ENCODE measurements around the gene GJA3. TPM values are rescaled to one million over a fixed set of nuclear protein-coding genes. Genes with fewer than 3 reads are reported as not detected.

GJA3 gene
- total RNA-seq, 2 experiments from 2014 or later: not detected

GRCh38 chr13:20190481-20191310 lies 29.8 kb upstream of the GJA3 start:
- Mint-ChIP-seq H3K27me3 (peaks cover 40% of the 10 kb centered on the region), H3K9me3 (no peaks in the 10 kb centered on the region), H3K36me3 (ENCODE audit: low read depth) (no peaks in the 10 kb centered on the region), H3K4me1 (ENCODE audit: low read depth) (peaks cover 20% of the 10 kb centered on the region), H3K27ac (no peak overlapping the region), H3K4me3 (peak overlapping the region; percentile 42)
- Histone ChIP-seq H3K36me3 (ENCODE audit: insufficient read depth, low read length) (no peaks in the 10 kb centered on the region), H3K4me3 (ENCODE audit: low read length) (no peak overlapping the region), H3K27ac (ENCODE audit: low read depth in 1 of 2, low read length in 2 of 2) (no peak overlapping the region), H3K27me3 (ENCODE audit: control insufficient read depth in 1 of 2, insufficient read depth in 2 of 2, low read length in 2 of 2) (peaks cover 37 to 51% of the 10 kb centered on the region in 2 experiments), H3K4me1 (ENCODE audit: insufficient read depth, low read length) (peaks cover 28% of the 10 kb centered on the region), H3K9me3 (ENCODE audit: control insufficient read depth in 1 of 2, insufficient read depth in 1 of 2, low read length in 2 of 2) (peaks cover 0 to 17% of the 10 kb centered on the region in 2 experiments)
- ChIA-PET CTCF (interaction anchor here (1.3 kb wide), 1 partner anchor 9 kb away, joined by 3 read pairs; no protein-coding TSS in a partner anchor), POLR2A (interaction anchor here (1.7 kb wide), 1 partner anchor 285 kb away, joined by 7 read pairs; no protein-coding TSS in a partner anchor)
- intact Hi-C loops (cut with DNase I, micrococcal nuclease): loop anchor here (5.0 to 10.0 kb wide), 4 partner anchors 514 to 737 kb away; partner anchors contain the start of gene IL17D (in 1 of the 2)
- no peak for TF ChIP-seq CTCF (IDR thresholded peaks at IDR 0.05)
- ATAC-seq (ENCODE audit: poor library complexity): no peak
- DNase-seq: no peak

DNA sequence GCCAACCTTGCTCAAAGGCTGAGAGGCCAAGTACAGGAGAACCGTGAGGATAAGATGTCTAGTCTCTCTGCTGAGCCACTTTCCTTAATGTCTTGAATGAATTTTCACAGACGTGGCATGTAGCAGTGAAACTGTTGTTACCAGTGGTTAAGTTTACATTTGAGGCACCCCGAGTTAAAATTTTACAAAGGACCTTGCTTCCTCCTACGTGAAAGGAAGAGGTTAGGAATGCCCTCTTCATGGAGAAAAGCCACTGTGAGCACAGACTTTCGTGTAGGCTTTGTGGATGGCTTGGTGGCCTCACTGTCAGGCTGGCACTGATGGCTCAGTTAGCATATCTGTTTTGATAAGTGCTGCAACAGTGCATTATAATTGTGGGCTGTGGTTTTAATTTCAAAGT lies 29.2 kb upstream of the GJA3 start:
- H3K4me3 ChIP-seq (ENCODE audit: low read length): no peak overlapping the region
- H3K27ac ChIP-seq (ENCODE audit: low read depth in 1 of 2, low read length in 2 of 2): no peak overlapping the region
- Mint-ChIP-seq H3K27me3 (peaks cover 34% of the 10 kb centered on the region), H3K36me3 (ENCODE audit: low read depth) (no peaks in the 10 kb centered on the region), H3K9me3 (no peaks in the 10 kb centered on the region), H3K4me1 (ENCODE audit: low read depth) (peaks cover 20% of the 10 kb centered on the region), H3K27ac (no peak overlapping the region), H3K4me3 (no peak overlapping the region)
- POLR2A ChIA-PET: no interaction called here
- peaks cover 0 to 17% of the 10 kb centered on the region in 2 experiments for H3K9me3 ChIP-seq (ENCODE audit: control insufficient read depth in 1 of 2, insufficient read depth in 1 of 2, low read length in 2 of 2)
- no peak for TF ChIP-seq CTCF (IDR thresholded peaks at IDR 0.05)
- CTCF ChIA-PET: no interaction called here
- DNase-seq (no peak), ATAC-seq (ENCODE audit: poor library complexity) (no peak)
- intact Hi-C loops (cut with DNase I, micrococcal nuclease): loop anchor here (5.0 to 10.0 kb wide), 4 partner anchors 515 to 737 kb away; partner anchors contain the start of gene IL17D (in 1 of the 2)
- H3K4me1 ChIP-seq (ENCODE audit: insufficient read depth, low read length): peaks cover 28% of the 10 kb centered on the region
- peaks cover 31 to 44% of the 10 kb centered on the region in 2 experiments for H3K27me3 ChIP-seq (ENCODE audit: control insufficient read depth in 1 of 2, insufficient read depth in 2 of 2, low read length in 2 of 2)
- H3K36me3 ChIP-seq (ENCODE audit: insufficient read depth, low read length): no peaks in the 10 kb centered on the region

DNA sequence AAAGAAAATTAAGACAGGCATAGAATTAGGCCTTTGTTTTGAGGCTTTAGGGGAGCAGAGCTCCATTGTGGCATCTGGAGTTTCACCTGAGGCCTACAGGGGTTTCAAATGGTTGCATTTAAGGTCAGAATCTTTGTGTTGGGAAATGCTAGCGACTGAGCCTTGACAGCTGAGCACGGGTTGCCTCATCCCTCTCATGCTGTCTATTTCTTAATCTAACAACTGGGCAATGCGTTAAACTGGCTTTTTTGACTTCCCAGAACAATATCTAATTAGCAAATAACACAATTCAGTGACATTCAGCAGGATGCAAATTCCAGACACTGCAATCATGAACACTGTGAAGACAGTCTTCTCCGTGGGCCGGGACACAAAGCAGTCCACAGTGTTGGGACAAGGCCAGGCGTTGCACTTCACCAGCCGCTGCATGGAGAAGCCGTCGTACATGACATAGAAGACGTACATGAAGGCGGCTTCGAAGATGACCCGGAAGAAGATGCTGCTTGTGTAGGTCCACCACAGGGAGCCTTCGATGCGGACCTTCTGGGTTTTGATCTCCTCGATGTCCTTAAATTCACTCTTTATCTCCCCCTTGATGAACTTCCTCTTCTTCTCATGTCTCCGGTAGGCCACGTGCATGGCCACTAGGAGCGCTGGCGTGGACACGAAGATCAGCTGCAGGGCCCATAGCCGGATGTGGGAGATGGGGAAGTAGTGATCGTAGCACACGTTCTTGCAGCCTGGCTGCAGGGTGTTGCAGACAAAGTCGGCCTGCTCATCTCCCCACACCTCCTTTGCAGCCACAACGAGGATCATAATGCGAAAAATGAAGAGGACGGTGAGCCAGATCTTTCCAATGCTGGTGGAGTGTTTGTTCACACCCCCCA lies 28.1 kb upstream of the GJA3 start:
- DNase-seq: peak in 2 of 14 experiments; percentile 56 to 58
- peaks cover 8% of the 10 kb centered on the region for H3K4me1 Mint-ChIP-seq (ENCODE audit: low read depth)

More for the DNA sequence above, 28.1 kb upstream of the GJA3 start:
- ATAC-seq (ENCODE audit: poor library complexity): no peak
- no peak overlapping the region for H3K4me3 ChIP-seq (ENCODE audit: low read length)
- Mint-ChIP-seq H3K4me3 (no peak overlapping the region), H3K9me3 (no peaks in the 10 kb centered on the region), H3K27ac (no peak overlapping the region), H3K27me3 (peaks cover 23% of the 10 kb centered on the region), H3K36me3 (ENCODE audit: low read depth) (no peaks in the 10 kb centered on the region)
- no peak overlapping the region for H3K27ac ChIP-seq (ENCODE audit: low read depth in 1 of 2, low read length in 2 of 2)
- H3K4me1 ChIP-seq (ENCODE audit: insufficient read depth, low read length): peaks cover 19% of the 10 kb centered on the region
- POLR2A ChIA-PET: no interaction called here
- peaks cover 0 to 12% of the 10 kb centered on the region in 2 experiments for H3K9me3 ChIP-seq (ENCODE audit: control insufficient read depth in 1 of 2, insufficient read depth in 1 of 2, low read length in 2 of 2)
- TF ChIP-seq CTCF (IDR thresholded peaks at IDR 0.05): no peak
- intact Hi-C loops (cut with DNase I, micrococcal nuclease): loop anchor here in 1 of 2 experiments (5.0 kb wide), 1 partner anchor 518 kb away; no protein-coding TSS in a partner anchor
- CTCF ChIA-PET: no interaction called here
- H3K27me3 ChIP-seq (ENCODE audit: control insufficient read depth in 1 of 2, insufficient read depth in 2 of 2, low read length in 2 of 2): peaks cover 19 to 33% of the 10 kb centered on the region in 2 experiments
- no peaks in the 10 kb centered on the region for H3K36me3 ChIP-seq (ENCODE audit: insufficient read depth, low read length)

All from CD4-positive, alpha-beta T cell (primary cell).